HL-60 (cell line): ENCODE data around the gene NRXN3.

Experiments
- GABPA ChIP-seq: IDR thresholded peaks from 2 replicates; pipeline ENCODE4 v1.6.1; 2012; ENCODE audit warnings: low read depth
- POLR2AphosphoS5 ChIP-seq: IDR thresholded peaks from 2 replicates; pipeline ENCODE4 v1.6.1; 2012; ENCODE audit warnings: low read depth
- REST ChIP-seq: IDR thresholded peaks from 2 replicates; pipeline ENCODE4 v1.6.1; 2012; ENCODE audit warnings: low read depth; ENCODE audit not compliant: insufficient replicate concordance
- SPI1 ChIP-seq: IDR thresholded peaks from 2 replicates; pipeline ENCODE4 v1.6.1; 2012; ENCODE audit warnings: low read depth, mild to moderate bottlenecking, borderline replicate concordance
- TF ChIP-seq, protein P1 (sequence below): IDR thresholded peaks from one replicate; pipeline ENCODE4 v1.5.1; 2011; ENCODE audit warnings: low read length, control low read depth, inconsistent platforms; ENCODE audit not compliant: insufficient read depth

- TF ChIP-seq, protein P1, sequence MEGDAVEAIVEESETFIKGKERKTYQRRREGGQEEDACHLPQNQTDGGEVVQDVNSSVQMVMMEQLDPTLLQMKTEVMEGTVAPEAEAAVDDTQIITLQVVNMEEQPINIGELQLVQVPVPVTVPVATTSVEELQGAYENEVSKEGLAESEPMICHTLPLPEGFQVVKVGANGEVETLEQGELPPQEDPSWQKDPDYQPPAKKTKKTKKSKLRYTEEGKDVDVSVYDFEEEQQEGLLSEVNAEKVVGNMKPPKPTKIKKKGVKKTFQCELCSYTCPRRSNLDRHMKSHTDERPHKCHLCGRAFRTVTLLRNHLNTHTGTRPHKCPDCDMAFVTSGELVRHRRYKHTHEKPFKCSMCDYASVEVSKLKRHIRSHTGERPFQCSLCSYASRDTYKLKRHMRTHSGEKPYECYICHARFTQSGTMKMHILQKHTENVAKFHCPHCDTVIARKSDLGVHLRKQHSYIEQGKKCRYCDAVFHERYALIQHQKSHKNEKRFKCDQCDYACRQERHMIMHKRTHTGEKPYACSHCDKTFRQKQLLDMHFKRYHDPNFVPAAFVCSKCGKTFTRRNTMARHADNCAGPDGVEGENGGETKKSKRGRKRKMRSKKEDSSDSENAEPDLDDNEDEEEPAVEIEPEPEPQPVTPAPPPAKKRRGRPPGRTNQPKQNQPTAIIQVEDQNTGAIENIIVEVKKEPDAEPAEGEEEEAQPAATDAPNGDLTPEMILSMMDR: no peak
- TF ChIP-seq POLR2AphosphoS5 (no peak), GABPA (no peak), REST (no peak), SPI1 (no peak)
These were observed 1105.1 kb downstream of the NRXN3 start for GRCh38 chr14:79275292-79275655.
